ENCODE data around the gene MTRR. TPM values are rescaled to one million over a fixed set of nuclear protein-coding genes. Genes with fewer than 3 reads are reported as not detected.

Gene MTRR
- total and polyA plus RNA-seq, 12 donors, result 9.3 to 66.0 (median 38.2) TPM

- intact Hi-C loops (cut with DNase I), result no loop called here
- H3K4me1 ChIP-seq (replicated peaks in 1 of 2), result peaks cover 16 to 51% of the 10 kb centered on the region in 2 donors
- H3K4me3 ChIP-seq, result peak overlapping the region; percentile 76 to 94 (median 84)
- peaks cover 0 to under 1% of the 10 kb centered on the region in 2 donors for H3K36me3 ChIP-seq (replicated peaks in 1 of 2)
- peak overlapping the region in 4 of 5 donors; percentile 83 to 90 (median 84) for H3K27ac ChIP-seq
- 1% methylated on average over 30 to 41 of the region's 41 CpGs for WGBS, 4 donors
- H3K27me3 ChIP-seq, result no peaks in the 10 kb centered on the region
- TF ChIP-seq CTCF (IDR thresholded peaks at IDR 0.05) (no peak), POLR2A (IDR thresholded peaks at IDR 0.05) (no peak)
- H3K9me3 ChIP-seq (replicated peaks in 1 of 3), result no peaks in the 10 kb centered on the region
- no peak for DNase-seq
Measured at GRCh38 chr5:7869474-7870136, 657 bp downstream of the MTRR start.

GRCh38 chr5:7871653-7872052 lies 2.7 kb downstream of the MTRR start:
- intact Hi-C loops (cut with DNase I), result no loop called here
- 82 to 100% (median 92%) methylated on average over 2 of the region's 2 CpGs for WGBS, 4 donors
- no peaks in the 10 kb centered on the region for H3K27me3 ChIP-seq
- H3K9me3 ChIP-seq (replicated peaks in 1 of 3), result no peaks in the 10 kb centered on the region
- peaks cover 11 to 34% of the 10 kb centered on the region in 2 donors for H3K4me1 ChIP-seq (replicated peaks in 1 of 2)
- no peak for DNase-seq
- TF ChIP-seq POLR2A (IDR thresholded peaks at IDR 0.05), result no peak
- TF ChIP-seq CTCF (IDR thresholded peaks at IDR 0.05), result no peak
- no peak overlapping the region for H3K4me3 ChIP-seq
- no peak overlapping the region for H3K27ac ChIP-seq
- peaks cover 0 to 14% of the 10 kb centered on the region in 2 donors for H3K36me3 ChIP-seq (replicated peaks in 1 of 2)

GRCh38 chr5:7872517-7873130 lies 3.7 kb downstream of the MTRR start:
- Histone ChIP-seq H3K4me3 (no peak overlapping the region), H3K27me3 (no peaks in the 10 kb centered on the region), H3K36me3 (replicated peaks in 1 of 2) (peaks cover 0 to 14% of the 10 kb centered on the region in 2 donors), H3K27ac (no peak overlapping the region), H3K9me3 (replicated peaks in 1 of 3) (no peaks in the 10 kb centered on the region), H3K4me1 (replicated peaks in 1 of 2) (peaks cover 2 to 34% of the 10 kb centered on the region in 2 donors)
- DNase-seq, result no peak
- 77 to 87% (median 80%) methylated on average over 4 of the region's 4 CpGs for WGBS, 4 donors
- intact Hi-C loops (cut with DNase I), result no loop called here
- TF ChIP-seq CTCF (IDR thresholded peaks at IDR 0.05) (no peak), POLR2A (IDR thresholded peaks at IDR 0.05) (no peak)

- intact Hi-C loops (cut with DNase I), result no loop called here
- Histone ChIP-seq H3K4me1 (replicated peaks in 1 of 2) (peaks cover 5 to 34% of the 10 kb centered on the region in 2 donors), H3K9me3 (replicated peaks in 1 of 3) (no peaks in the 10 kb centered on the region), H3K36me3 (replicated peaks in 1 of 2) (peaks cover 0 to 17% of the 10 kb centered on the region in 2 donors), H3K4me3 (no peak overlapping the region), H3K27me3 (no peaks in the 10 kb centered on the region), H3K27ac (no peak overlapping the region)
- DNase-seq, result no peak
- WGBS, 4 donors, result 83 to 95% (median 91%) methylated on average over 9 of the region's 9 CpGs
- TF ChIP-seq POLR2A (IDR thresholded peaks at IDR 0.05) (no peak), CTCF (IDR thresholded peaks at IDR 0.05) (no peak)
Measured at GRCh38 chr5:7873216-7873615, 4.3 kb downstream of the MTRR start.

Data from adrenal gland (tissue), 12 donors.